ENCODE data around the gene MED14. TPM values are rescaled to one million over a fixed set of nuclear protein-coding genes. Genes with fewer than 3 reads are reported as not detected.

Gene MED14
- total RNA-seq, 1 experiment from 2014 or later: 39.9 TPM

- H3K27ac ChIP-seq: no peak overlapping the region
- no peaks in the 10 kb centered on the region for H3K27me3 ChIP-seq (ENCODE audit: insufficient read depth, low read depth)
- ChIA-PET CTCF (no interaction called here), POLR2A (ENCODE audit: unreplicated experiment) (no interaction called here)
- TF ChIP-seq, protein P1, sequence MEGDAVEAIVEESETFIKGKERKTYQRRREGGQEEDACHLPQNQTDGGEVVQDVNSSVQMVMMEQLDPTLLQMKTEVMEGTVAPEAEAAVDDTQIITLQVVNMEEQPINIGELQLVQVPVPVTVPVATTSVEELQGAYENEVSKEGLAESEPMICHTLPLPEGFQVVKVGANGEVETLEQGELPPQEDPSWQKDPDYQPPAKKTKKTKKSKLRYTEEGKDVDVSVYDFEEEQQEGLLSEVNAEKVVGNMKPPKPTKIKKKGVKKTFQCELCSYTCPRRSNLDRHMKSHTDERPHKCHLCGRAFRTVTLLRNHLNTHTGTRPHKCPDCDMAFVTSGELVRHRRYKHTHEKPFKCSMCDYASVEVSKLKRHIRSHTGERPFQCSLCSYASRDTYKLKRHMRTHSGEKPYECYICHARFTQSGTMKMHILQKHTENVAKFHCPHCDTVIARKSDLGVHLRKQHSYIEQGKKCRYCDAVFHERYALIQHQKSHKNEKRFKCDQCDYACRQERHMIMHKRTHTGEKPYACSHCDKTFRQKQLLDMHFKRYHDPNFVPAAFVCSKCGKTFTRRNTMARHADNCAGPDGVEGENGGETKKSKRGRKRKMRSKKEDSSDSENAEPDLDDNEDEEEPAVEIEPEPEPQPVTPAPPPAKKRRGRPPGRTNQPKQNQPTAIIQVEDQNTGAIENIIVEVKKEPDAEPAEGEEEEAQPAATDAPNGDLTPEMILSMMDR (conservative IDR thresholded peaks at IDR 0.05): no peak
- no peak for TF ChIP-seq EZH2 (IDR thresholded peaks at IDR 0.05; ENCODE audit: low read depth)
- H3K36me3 ChIP-seq (ENCODE audit: low read depth): no peaks in the 10 kb centered on the region
- H3K9me3 ChIP-seq (ENCODE audit: insufficient read depth, low read depth): no peaks in the 10 kb centered on the region
- H3K4me2 ChIP-seq: no peak overlapping the region
- BruUV-seq (replicated peaks): no TSS peak
- no peaks in the 10 kb centered on the region for H3F3A ChIP-seq (ENCODE audit: insufficient read depth, low read depth)
- intact Hi-C loops (cut with micrococcal nuclease; ENCODE audit: unreplicated experiment): no loop called here
- no peaks in the 10 kb centered on the region for H3K4me1 ChIP-seq (replicated peaks; ENCODE audit: insufficient read depth)
- no peak overlapping the region for H2AFZ ChIP-seq
- no peaks in the 10 kb centered on the region for H3K79me2 ChIP-seq (ENCODE audit: low read depth)
- no peaks in the 10 kb centered on the region for H4K20me1 ChIP-seq (ENCODE audit: insufficient read depth)
- no peak overlapping the region for H3K4me3 ChIP-seq
- no peak for DNase-seq
- no peaks in the 10 kb centered on the region for H3K9me2 ChIP-seq (ENCODE audit: insufficient read depth)
Measured at GRCh38 chrX:40625294-40625693, 110.0 kb downstream of the MED14 start.

DNA sequence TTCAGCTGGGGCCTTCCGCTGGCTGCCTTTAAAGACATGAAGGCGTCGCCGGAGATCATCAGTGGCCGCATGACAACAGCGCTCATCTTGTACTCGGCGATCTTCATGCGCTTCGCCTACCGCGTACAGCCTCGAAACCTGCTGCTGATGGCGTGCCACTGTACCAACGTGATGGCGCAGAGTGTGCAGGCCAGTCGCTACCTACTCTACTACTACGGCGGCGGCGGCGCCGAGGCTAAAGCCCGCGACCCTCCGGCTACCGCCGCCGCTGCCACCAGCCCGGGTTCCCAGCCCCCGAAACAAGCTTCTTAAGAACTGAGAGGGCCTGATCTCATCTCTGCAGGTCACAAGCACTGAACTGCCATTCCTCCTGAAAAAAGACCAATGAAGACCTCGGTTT is 111.7 kb downstream of the MED14 start:
- Histone ChIP-seq H3K9me2 (ENCODE audit: insufficient read depth) (no peaks in the 10 kb centered on the region), H4K20me1 (ENCODE audit: insufficient read depth) (no peaks in the 10 kb centered on the region), H3K27ac (no peak overlapping the region), H3F3A (ENCODE audit: insufficient read depth, low read depth) (no peaks in the 10 kb centered on the region), H3K4me2 (no peak overlapping the region), H2AFZ (no peak overlapping the region), H3K9me3 (ENCODE audit: insufficient read depth, low read depth) (no peaks in the 10 kb centered on the region), H3K27me3 (ENCODE audit: insufficient read depth, low read depth) (no peaks in the 10 kb centered on the region), H3K36me3 (ENCODE audit: low read depth) (no peaks in the 10 kb centered on the region), H3K4me3 (no peak overlapping the region), H3K79me2 (ENCODE audit: low read depth) (no peaks in the 10 kb centered on the region), H3K4me1 (replicated peaks; ENCODE audit: insufficient read depth) (no peaks in the 10 kb centered on the region)
- BruUV-seq (replicated peaks): no TSS peak
- ChIA-PET CTCF (no interaction called here), POLR2A (ENCODE audit: unreplicated experiment) (no interaction called here)
- intact Hi-C loops (cut with micrococcal nuclease; ENCODE audit: unreplicated experiment): no loop called here
- DNase-seq: no peak
- no peak for TF ChIP-seq EZH2 (IDR thresholded peaks at IDR 0.05; ENCODE audit: low read depth)
- TF ChIP-seq, protein P1 (conservative IDR thresholded peaks at IDR 0.05): no peak

GRCh38 chrX:40623139-40623536 is 112.2 kb downstream of the MED14 start, which contains the start of gene MPC1L:
Gene MPC1L, plus strand, starts transcription at chrX:40623428. Its CDS starts 138 bp downstream, at chrX:40623566.
- no peaks in the 10 kb centered on the region for H3K79me2 ChIP-seq (ENCODE audit: low read depth)
- no peak within 1 kb of the TSS for H2AFZ ChIP-seq
- H3F3A ChIP-seq (ENCODE audit: insufficient read depth, low read depth): no peaks in the 10 kb centered on the region
- no peak within 1 kb of the TSS for H3K27ac ChIP-seq
- no peak within 1 kb of the TSS for H3K4me2 ChIP-seq
- BruUV-seq (replicated peaks): no TSS peak
- no peaks in the 10 kb centered on the region for H3K4me1 ChIP-seq (replicated peaks; ENCODE audit: insufficient read depth)
- CTCF ChIA-PET: no interaction called here
- no peaks in the 10 kb centered on the region for H3K27me3 ChIP-seq (ENCODE audit: insufficient read depth, low read depth)
- H4K20me1 ChIP-seq (ENCODE audit: insufficient read depth): no peaks in the 10 kb centered on the region
- POLR2A ChIA-PET (ENCODE audit: unreplicated experiment): no interaction called here
- no peaks in the 10 kb centered on the region for H3K36me3 ChIP-seq (ENCODE audit: low read depth)
- TF ChIP-seq, protein P1 (conservative IDR thresholded peaks at IDR 0.05): no peak
- TF ChIP-seq EZH2 (IDR thresholded peaks at IDR 0.05; ENCODE audit: low read depth): no peak
- DNase-seq: no peak
- no peaks in the 10 kb centered on the region for H3K9me2 ChIP-seq (ENCODE audit: insufficient read depth)
- H3K4me3 ChIP-seq: no peak within 1 kb of the TSS
- no peaks in the 10 kb centered on the region for H3K9me3 ChIP-seq (ENCODE audit: insufficient read depth, low read depth)
- intact Hi-C loops (cut with micrococcal nuclease; ENCODE audit: unreplicated experiment): no loop called here
